CD4-positive, alpha-beta T cell (primary cell): ENCODE results near the gene MBTPS1. TPM values are rescaled to one million over a fixed set of nuclear protein-coding genes. Genes with fewer than 3 reads are reported as not detected.

Experiments
- ATAC-seq: fragments of 200-7000 bp; cut with Tn5 transposase; one replicate; pipeline ENCODE4 v1.10.0; 2022; ENCODE audit warnings: mild to moderate bottlenecking; ENCODE audit not compliant: poor library complexity
- CTCF ChIA-PET: fragments of 350-600 bp; sonication (Branson Sonifier 250); formaldehyde crosslinking; loops from one replicate; lab custom pipeline; 2021; ENCODE audit warnings: antibody characterized with exemption, inconsistent platforms; lab: Charles Lee
- POLR2A ChIA-PET: fragments of 350-600 bp; sonication (Branson Sonifier 250); formaldehyde crosslinking; loops from one replicate; lab custom pipeline; 2021; ENCODE audit warnings: antibody characterized with exemption, inconsistent platforms; lab: Charles Lee
- DNase-seq, 14 experiments: peaks; one replicate each; pipeline ENCODE4 v3.0.0-alpha.2; 2013 to 2020; ENCODE audit warnings: mixed read lengths in 2 of 14
- H3K27ac ChIP-seq, 2 donors: one replicate each; pipeline versions ENCODE4 v1.5.1 to v1.7.0; 2013; ENCODE audit warnings: low read length in 2 of 2, low read depth in 1 of 2, mild to moderate bottlenecking in 1 of 2
- H3K27me3 ChIP-seq, 2 experiments: 1 replicate in 1 of 2; 2 replicates in 1 of 2; pipeline versions ENCODE4 v1.6.1 to v1.7.0; 2013; ENCODE audit warnings: low read length in 2 of 2, control low read depth in 1 of 2, mild to moderate bottlenecking in 1 of 2, moderate library complexity in 1 of 2; ENCODE audit not compliant: insufficient read depth in 2 of 2, control insufficient read depth in 1 of 2
- H3K36me3 ChIP-seq: one replicate; pipeline ENCODE4 v1.6.1; 2013; ENCODE audit warnings: low read length, control low read depth; ENCODE audit not compliant: insufficient read depth
- H3K4me1 ChIP-seq: one replicate; pipeline ENCODE4 v1.6.1; 2013; ENCODE audit warnings: low read length, control low read depth; ENCODE audit not compliant: insufficient read depth
- H3K4me3 ChIP-seq: one replicate; pipeline ENCODE4 v1.5.1; 2013; ENCODE audit warnings: mild to moderate bottlenecking, low read length, moderate library complexity
- H3K9me3 ChIP-seq, 2 experiments: 1 replicate in 1 of 2; 2 replicates in 1 of 2; pipeline versions ENCODE4 v1.6.1 to v1.7.0; 2013; ENCODE audit warnings: low read length in 2 of 2, mild to moderate bottlenecking in 2 of 2, control low read depth in 1 of 2, moderate library complexity in 1 of 2; ENCODE audit not compliant: control insufficient read depth in 1 of 2, insufficient read depth in 1 of 2
- H3K27ac Mint-ChIP-seq: one replicate; pipeline ENCODE4 v1.8.0; 2020; ENCODE audit warnings: mixed read lengths
- H3K27me3 Mint-ChIP-seq: one replicate; pipeline ENCODE4 v1.8.0; 2021; ENCODE audit warnings: mixed read lengths
- H3K36me3 Mint-ChIP-seq: one replicate; pipeline ENCODE4 v1.8.0; 2021; ENCODE audit warnings: low read depth, mixed read lengths
- H3K4me1 Mint-ChIP-seq: one replicate; pipeline ENCODE4 v1.8.0; 2021; ENCODE audit warnings: low read depth, mixed read lengths
- H3K4me3 Mint-ChIP-seq: one replicate; pipeline ENCODE4 v1.8.0; 2020; ENCODE audit warnings: mild to moderate bottlenecking, mixed read lengths
- H3K9me3 Mint-ChIP-seq: one replicate; pipeline ENCODE4 v1.8.0; 2020; ENCODE audit warnings: mixed read lengths
- intact Hi-C, 2 experiments: fragments of 100-400 bp; cut with DNase I in 1 of 2; cut with micrococcal nuclease in 1 of 2; formaldehyde crosslinking; loops; one replicate each; pipeline versions ENCODE4 v1.15.1 to v1.9.0; 2023 to 2025; cut with DNase I, micrococcal nuclease
- total RNA-seq, 174 experiments: library from RNA in 2 of 174; stranded (reverse) in 2 of 174; gene quantifications; one replicate each; pipeline ENCODE4 v1.2.3 and lab custom pipeline; 2021 to 2026
- TF ChIP-seq, protein P1 (sequence below): fragments of 200-600 bp; IDR thresholded peaks from one replicate; pipeline ENCODE4 v1.8.0; 2022; ENCODE audit warnings: antibody characterized with exemption, mild to moderate bottlenecking

MBTPS1 gene
- total RNA-seq, 2 experiments from 2014 or later: 121 to 122 TPM

GRCh38 chr16:84007520-84007919, 109.2 kb downstream of the MBTPS1 start:
- DNase-seq: no peak
- Mint-ChIP-seq H3K27ac (no peak overlapping the region), H3K4me1 (no peaks in the 10 kb centered on the region), H3K9me3 (no peaks in the 10 kb centered on the region), H3K4me3 (no peak overlapping the region), H3K27me3 (peaks cover 4% of the 10 kb centered on the region), H3K36me3 (no peaks in the 10 kb centered on the region)
- Histone ChIP-seq H3K27me3 (peaks cover 0 to under 1% of the 10 kb centered on the region in 2 experiments), H3K36me3 (no peaks in the 10 kb centered on the region), H3K27ac (no peak overlapping the region), H3K9me3 (no peaks in the 10 kb centered on the region), H3K4me1 (no peaks in the 10 kb centered on the region), H3K4me3 (no peak overlapping the region)
- TF ChIP-seq, protein P1, sequence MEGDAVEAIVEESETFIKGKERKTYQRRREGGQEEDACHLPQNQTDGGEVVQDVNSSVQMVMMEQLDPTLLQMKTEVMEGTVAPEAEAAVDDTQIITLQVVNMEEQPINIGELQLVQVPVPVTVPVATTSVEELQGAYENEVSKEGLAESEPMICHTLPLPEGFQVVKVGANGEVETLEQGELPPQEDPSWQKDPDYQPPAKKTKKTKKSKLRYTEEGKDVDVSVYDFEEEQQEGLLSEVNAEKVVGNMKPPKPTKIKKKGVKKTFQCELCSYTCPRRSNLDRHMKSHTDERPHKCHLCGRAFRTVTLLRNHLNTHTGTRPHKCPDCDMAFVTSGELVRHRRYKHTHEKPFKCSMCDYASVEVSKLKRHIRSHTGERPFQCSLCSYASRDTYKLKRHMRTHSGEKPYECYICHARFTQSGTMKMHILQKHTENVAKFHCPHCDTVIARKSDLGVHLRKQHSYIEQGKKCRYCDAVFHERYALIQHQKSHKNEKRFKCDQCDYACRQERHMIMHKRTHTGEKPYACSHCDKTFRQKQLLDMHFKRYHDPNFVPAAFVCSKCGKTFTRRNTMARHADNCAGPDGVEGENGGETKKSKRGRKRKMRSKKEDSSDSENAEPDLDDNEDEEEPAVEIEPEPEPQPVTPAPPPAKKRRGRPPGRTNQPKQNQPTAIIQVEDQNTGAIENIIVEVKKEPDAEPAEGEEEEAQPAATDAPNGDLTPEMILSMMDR: no peak
- ChIA-PET CTCF (no interaction called here), POLR2A (no interaction called here)
- ATAC-seq: no peak
- intact Hi-C loops: no loop called here

- intact Hi-C loops: no loop called here
- DNase-seq: no peak
- H3K9me3 Mint-ChIP-seq: no peaks in the 10 kb centered on the region
Observed at GRCh38 chr16:84005391-84005790, 111.4 kb downstream of the MBTPS1 start.

DNA sequence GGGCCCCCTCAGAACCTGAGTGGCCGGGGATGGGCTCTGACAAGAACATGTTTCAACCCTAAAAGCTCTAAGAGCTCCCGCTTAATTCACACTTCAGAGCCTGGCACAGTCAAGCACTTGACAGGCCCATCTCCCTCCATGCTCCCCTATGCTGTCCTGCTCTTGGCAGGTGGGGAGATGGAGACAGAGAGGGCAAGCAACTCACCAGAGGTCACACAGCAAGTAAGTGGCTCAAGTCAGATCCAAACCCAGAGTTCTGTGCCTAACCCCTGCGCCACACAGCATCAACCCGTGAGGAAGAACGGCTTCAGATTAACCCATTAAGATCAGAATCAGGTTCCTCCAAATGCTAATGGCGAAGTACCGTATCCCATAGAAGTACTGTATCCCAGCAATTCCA, 112.3 kb downstream of the MBTPS1 start:
- ATAC-seq (no peak), DNase-seq (no peak)
- H3K4me3 ChIP-seq: no peak overlapping the region
- no peaks in the 10 kb centered on the region for H3K36me3 ChIP-seq
- intact Hi-C loops: no loop called here
- H3K36me3 Mint-ChIP-seq: no peaks in the 10 kb centered on the region
- H3K27ac ChIP-seq: no peak overlapping the region
- H3K27ac Mint-ChIP-seq: no peak overlapping the region
- ChIA-PET CTCF (no interaction called here), POLR2A (no interaction called here)
- H3K4me3 Mint-ChIP-seq: no peak overlapping the region
- TF ChIP-seq, protein P1: no peak
- H3K9me3 ChIP-seq: peaks cover 0 to 5% of the 10 kb centered on the region in 2 experiments
- no peaks in the 10 kb centered on the region for H3K4me1 ChIP-seq
- H3K4me1 Mint-ChIP-seq: no peaks in the 10 kb centered on the region
- H3K27me3 Mint-ChIP-seq: peaks cover 8% of the 10 kb centered on the region
- peaks cover 0 to 7% of the 10 kb centered on the region in 2 experiments for H3K27me3 ChIP-seq
- no peaks in the 10 kb centered on the region for H3K9me3 Mint-ChIP-seq

More at GRCh38 chr16:84005391-84005790, 111.4 kb downstream of the MBTPS1 start:
- H3K9me3 ChIP-seq: peaks cover 0 to 5% of the 10 kb centered on the region in 2 experiments
- TF ChIP-seq, protein P1: no peak
- Mint-ChIP-seq H3K27ac (no peak overlapping the region), H3K36me3 (no peaks in the 10 kb centered on the region), H3K27me3 (peaks cover 8% of the 10 kb centered on the region), H3K4me3 (no peak overlapping the region), H3K4me1 (no peaks in the 10 kb centered on the region)
- no peak overlapping the region for H3K4me3 ChIP-seq
- no peaks in the 10 kb centered on the region for H3K4me1 ChIP-seq
- H3K27ac ChIP-seq: no peak overlapping the region
- ChIA-PET CTCF (no interaction called here), POLR2A (no interaction called here)
- no peak for ATAC-seq
- no peaks in the 10 kb centered on the region for H3K36me3 ChIP-seq
- peaks cover 0 to 7% of the 10 kb centered on the region in 2 experiments for H3K27me3 ChIP-seq

Other genes with a start within 250 kb of the MBTPS1 start
- 1 to 10 TPM; 4.7 to 5.3 TPM for gene MLYCD, start 217.8 kb downstream of the MBTPS1 start, total RNA-seq
- 1 to 10 TPM; 2.1 to 2.6 TPM for gene OSGIN1, start 163.7 kb downstream of the MBTPS1 start, total RNA-seq
- gene NECAB2, start 148.7 kb downstream of the MBTPS1 start, total RNA-seq: not detected
- not detected for gene SLC38A8, start 74.1 kb downstream of the MBTPS1 start, total RNA-seq
- 10 to 100 TPM in 1 of 2 experiments, 1 to 10 TPM in 1; 9.4 to 12.1 TPM for gene HSDL1, start 28.2 kb upstream of the MBTPS1 start, total RNA-seq
- not detected for gene DNAAF1, start 28.4 kb upstream of the MBTPS1 start, total RNA-seq
- 10 to 100 TPM; 75.6 to 82.1 TPM for gene TAF1C, start 70.1 kb upstream of the MBTPS1 start, total RNA-seq
- gene ADAD2, start 74.2 kb upstream of the MBTPS1 start, total RNA-seq: under 1 TPM in 1 of 2 experiments, not detected in 1; 0.59 TPM
- gene KCNG4, start 123.1 kb upstream of the MBTPS1 start, total RNA-seq: not detected
- not detected for gene WFDC1, start 177.9 kb upstream of the MBTPS1 start, total RNA-seq